GM12873 (cell line): ENCODE results near the gene GUCA1A.

Experiments used
- TF ChIP-seq, protein P1 (sequence below): IDR thresholded peaks from 2 replicates; pipeline ENCODE4 v1.5.1; 2012; ENCODE audit warnings: low read depth, mild to moderate bottlenecking, moderate library complexity, low read length, control low read depth; ENCODE audit not compliant: insufficient read depth; ENCODE audit errors: missing control alignments

GUCA1A gene

DNA sequence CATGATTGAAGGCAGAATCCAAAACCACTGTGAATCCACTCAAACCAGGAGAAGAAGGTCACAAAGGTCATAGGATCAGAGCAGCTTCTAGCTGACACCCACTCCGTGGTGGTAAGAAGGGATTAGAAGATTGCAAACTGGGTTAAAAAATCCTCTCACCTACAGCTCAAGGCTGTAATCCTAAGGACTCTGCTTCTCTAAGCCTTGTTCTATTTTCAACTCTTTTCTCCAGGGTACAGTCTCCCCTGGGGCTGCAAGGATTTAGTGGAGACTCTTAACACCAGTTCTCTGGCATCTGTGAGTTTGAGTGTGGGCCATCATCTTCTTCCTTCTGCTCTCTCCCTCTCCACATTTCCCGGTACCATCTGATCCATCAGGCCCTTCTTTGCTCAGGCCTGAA lies at the start of gene GUCA1A:
GUCA1A (plus strand) TSS at position 264 of the 400 bp plus-strand sequence. CDS start 250 bp downstream, outside the sequence.
- TF ChIP-seq, protein P1, sequence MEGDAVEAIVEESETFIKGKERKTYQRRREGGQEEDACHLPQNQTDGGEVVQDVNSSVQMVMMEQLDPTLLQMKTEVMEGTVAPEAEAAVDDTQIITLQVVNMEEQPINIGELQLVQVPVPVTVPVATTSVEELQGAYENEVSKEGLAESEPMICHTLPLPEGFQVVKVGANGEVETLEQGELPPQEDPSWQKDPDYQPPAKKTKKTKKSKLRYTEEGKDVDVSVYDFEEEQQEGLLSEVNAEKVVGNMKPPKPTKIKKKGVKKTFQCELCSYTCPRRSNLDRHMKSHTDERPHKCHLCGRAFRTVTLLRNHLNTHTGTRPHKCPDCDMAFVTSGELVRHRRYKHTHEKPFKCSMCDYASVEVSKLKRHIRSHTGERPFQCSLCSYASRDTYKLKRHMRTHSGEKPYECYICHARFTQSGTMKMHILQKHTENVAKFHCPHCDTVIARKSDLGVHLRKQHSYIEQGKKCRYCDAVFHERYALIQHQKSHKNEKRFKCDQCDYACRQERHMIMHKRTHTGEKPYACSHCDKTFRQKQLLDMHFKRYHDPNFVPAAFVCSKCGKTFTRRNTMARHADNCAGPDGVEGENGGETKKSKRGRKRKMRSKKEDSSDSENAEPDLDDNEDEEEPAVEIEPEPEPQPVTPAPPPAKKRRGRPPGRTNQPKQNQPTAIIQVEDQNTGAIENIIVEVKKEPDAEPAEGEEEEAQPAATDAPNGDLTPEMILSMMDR = no peak

DNA sequence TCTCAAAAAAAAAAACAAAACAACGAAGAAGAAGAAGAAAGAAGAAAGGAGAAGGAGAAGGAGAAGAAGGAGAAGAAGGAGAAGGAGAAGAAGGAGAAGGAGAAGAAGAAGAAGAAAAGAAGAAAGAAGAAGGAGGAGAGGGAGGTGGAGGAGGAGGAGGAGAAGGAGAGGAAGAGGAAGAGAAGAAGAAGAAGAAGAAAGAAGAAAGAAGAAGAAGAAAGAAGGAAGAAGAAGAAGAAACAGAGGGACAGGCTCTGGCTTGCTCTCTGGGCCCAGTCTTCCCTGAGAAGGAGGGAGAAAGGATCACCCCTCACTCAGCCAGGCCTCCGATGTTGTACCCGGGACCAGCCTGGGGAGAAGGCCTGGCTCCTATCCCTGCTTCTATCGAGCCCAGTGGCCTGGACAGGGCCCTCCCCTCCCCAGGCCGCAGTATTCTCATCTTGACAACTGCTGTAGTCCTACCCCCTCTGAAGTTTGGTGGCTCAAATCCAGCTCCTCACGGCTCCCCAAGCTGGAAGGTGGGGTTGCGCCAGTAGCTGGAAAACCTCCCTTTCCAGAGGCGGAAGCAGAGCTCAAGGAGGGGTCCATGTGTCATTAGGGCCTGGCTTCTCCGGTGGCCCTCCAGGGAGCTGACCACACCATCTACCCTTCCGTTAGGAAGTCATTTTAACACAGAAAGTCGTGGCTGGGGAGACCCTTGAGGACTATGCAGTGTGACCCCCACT lies 49.6 kb upstream of the GUCA1A start:
- TF ChIP-seq, protein P1 = no peak

DNA sequence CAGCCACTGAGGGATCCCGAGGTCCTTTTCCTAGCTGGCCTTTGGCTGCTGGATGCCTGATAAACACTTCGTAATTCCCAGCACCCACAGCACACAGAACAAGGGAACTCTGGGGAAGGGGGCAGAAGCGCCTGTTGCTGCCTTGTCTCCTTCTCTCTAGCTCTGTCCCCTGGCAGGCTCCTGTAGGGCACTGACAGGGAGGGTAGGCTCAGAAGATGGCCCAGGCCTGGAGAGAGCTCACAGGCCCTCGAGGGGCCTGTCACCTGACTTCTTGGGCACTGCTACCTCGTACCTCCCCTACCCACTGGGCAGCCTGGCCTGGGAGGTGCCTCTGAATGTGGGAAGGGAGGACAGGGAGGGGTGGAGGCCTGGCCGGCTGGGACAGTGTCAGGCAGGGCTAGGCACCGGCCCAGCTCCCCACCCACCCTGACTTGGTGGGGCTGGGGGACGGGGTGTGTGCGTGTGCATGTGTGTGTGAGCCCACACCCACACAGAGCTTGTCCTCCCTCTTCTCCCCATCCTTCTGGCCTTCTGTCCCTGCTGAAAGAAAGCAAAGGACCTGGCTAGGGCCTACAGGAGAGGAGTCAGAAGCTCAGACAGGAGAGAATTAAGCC lies 48.8 kb upstream of the GUCA1A start:
- TF ChIP-seq, protein P1 = no peak

DNA sequence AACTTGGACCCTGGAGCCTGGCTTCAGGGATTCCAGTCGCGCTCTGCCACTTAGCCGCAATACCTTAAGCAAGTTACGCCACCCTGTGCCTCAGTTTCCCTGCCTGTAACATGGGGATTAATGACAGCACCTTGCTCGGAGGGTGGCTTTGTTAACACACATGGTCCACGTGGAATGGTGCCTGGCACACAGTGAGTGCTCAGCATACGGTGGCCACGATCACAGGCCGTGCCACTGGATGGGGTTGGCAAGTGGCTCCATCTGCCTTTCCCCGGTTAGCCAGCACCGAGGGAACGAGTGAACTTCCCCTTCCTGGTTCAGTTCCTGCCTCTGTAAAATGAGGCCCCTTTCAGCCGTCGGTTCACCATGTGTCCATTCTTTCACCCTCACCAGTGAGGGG lies 47.9 kb upstream of the GUCA1A start:
- TF ChIP-seq, protein P1 = no peak

DNA sequence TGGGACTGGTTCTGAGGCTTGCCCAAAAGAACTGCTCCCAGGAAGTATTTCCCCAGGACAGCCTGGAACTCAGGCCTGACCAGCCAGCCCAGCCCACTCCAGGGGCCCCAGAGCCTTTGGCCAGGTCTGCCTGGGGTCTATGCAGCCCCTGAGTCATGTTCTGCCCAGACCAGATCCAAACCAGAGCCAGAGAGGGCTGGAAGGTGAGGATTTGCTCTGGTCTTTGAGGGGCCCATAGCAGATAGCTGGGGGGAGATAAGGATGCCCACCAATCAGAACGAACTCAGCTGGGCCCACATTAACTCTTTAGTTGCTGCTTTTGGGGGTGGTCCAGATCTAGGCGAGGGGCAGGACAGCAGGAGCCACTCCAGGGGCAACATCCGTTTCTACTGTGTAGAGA lies 47.5 kb upstream of the GUCA1A start:
- TF ChIP-seq, protein P1 = no peak

DNA sequence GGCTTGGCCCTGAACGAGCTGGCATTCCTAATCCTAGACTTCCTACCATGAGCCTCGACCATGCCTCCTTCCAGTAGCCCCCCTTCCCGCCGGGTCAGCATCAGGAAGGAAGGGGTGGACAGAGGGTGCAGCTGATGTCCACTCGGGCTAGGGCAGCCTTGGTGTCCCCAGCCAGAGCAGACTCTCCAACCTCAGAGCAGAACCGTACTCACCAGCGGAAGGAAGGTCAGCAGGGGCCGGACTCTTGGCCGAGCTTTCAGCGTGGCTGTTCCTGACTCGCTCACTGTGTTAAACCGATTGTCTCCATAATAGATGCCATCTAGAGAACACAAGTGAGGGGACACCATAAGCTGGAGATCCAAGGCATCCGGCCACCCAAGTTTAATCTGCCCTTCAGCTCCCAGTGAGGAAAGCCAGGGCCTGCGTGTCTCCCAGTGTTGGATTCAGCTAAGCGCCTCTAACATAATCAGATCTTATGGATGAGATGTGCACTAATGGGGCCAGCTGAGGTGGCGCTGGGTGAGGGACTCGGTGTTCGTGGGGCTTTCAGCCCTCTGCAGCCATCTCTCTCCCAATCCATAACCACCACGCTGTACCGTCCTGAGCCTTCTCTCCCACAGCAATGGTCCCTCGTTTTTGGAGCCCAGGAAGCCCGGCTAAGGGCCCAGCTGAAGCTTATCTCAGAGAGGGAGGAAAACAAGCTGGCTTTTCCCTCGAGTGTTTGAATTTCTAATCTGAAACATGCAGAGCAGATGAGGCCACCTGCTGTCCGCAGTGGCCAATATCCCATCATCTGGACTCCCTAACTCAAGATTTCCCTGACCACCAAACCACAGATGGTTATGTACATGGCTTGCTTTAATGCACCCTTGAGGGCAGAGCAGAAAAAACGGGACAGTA lies 44.5 kb upstream of the GUCA1A start:
- TF ChIP-seq, protein P1 = no peak

DNA sequence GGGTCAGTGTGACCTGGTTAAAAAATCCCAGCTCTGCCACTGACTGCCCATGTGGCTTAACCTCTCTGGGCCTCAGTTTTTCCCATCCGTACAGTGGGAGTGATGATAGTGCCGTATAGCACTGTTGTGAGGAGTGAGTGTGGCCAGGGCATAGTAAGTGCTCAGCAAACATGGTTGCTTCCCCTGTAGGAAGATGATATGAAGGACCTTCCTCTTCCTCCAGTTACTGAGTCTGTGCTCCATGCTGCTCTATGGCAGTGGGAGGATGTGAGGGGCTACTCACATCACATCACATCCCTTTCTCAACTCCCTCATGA lies 43.8 kb upstream of the GUCA1A start:
- TF ChIP-seq, protein P1 = no peak
